Neuronal stem cell (in vitro differentiated cells): ENCODE data around the gene SLC7A14.

ENCODE experiments used
- DNase-seq: peaks from one replicate; pipeline ENCODE4 v3.0.0-alpha.2; 2013; ENCODE audit warnings: low spot score
- H2AFZ ChIP-seq: one replicate; pipeline ENCODE4 v1.6.1; 2013; ENCODE audit warnings: mild to moderate bottlenecking, low read length, inconsistent platforms
- H2AK5ac ChIP-seq: 2 replicates; pipeline ENCODE4 v1.6.1; 2013; ENCODE audit warnings: low read depth, mild to moderate bottlenecking, inconsistent platforms, low read length, moderate library complexity, mixed read lengths
- H2BK120ac ChIP-seq: 2 replicates; pipeline ENCODE4 v1.6.1; 2013; ENCODE audit warnings: low read depth, mild to moderate bottlenecking, inconsistent platforms, low read length, moderate library complexity, mixed read lengths
- H2BK12ac ChIP-seq: one replicate; pipeline ENCODE4 v1.6.1; 2013; ENCODE audit warnings: low read length, inconsistent platforms
- H2BK15ac ChIP-seq: 2 replicates; pipeline ENCODE4 v1.6.1; 2013; ENCODE audit warnings: mild to moderate bottlenecking, low read length, inconsistent platforms, mixed read lengths
- H2BK5ac ChIP-seq: one replicate; pipeline ENCODE4 v1.6.1; 2013; ENCODE audit warnings: inconsistent platforms, mild to moderate bottlenecking, low read length, moderate library complexity
- H3K14ac ChIP-seq: one replicate; pipeline ENCODE4 v1.6.1; 2013; ENCODE audit warnings: low read length, inconsistent platforms
- H3K18ac ChIP-seq: 2 replicates; pipeline ENCODE4 v1.6.1; 2013; ENCODE audit warnings: low read length, inconsistent platforms
- H3K23ac ChIP-seq: 2 replicates; pipeline ENCODE4 v1.6.1; 2013; ENCODE audit warnings: low read depth, mild to moderate bottlenecking, mixed read lengths, low read length, inconsistent platforms; ENCODE audit not compliant: poor library complexity
- H3K27ac ChIP-seq: replicated peaks from 3 replicates; pipeline ENCODE4 v1.5.1; 2013; ENCODE audit warnings: low read length, inconsistent platforms
- H3K27me3 ChIP-seq, 3 experiments: 2 replicates each; pipeline ENCODE4 v1.6.1; 2013; ENCODE audit warnings: low read length in 3 of 3, mild to moderate bottlenecking in 2 of 3, inconsistent platforms in 1 of 3, low read depth in 1 of 3, mixed read lengths in 1 of 3, moderate library complexity in 1 of 3; ENCODE audit not compliant: control insufficient read depth in 3 of 3, insufficient read depth in 3 of 3
- H3K36me3 ChIP-seq, 2 donors: replicated peaks in 1 of 2; 2 replicates each; pipeline ENCODE4 v1.6.1; 2013; ENCODE audit warnings: low read length in 2 of 2; ENCODE audit not compliant: control insufficient read depth in 2 of 2, insufficient read depth in 2 of 2
- H3K4ac ChIP-seq: 2 replicates; pipeline ENCODE4 v1.6.1; 2013; ENCODE audit warnings: inconsistent platforms, mild to moderate bottlenecking, low read length, moderate library complexity
- H3K4me1 ChIP-seq, 2 donors: 1 replicate in 1 of 2; 2 replicates in 1 of 2; pipeline ENCODE4 v1.6.1; 2013; ENCODE audit warnings: low read length in 2 of 2, low read depth in 1 of 2; ENCODE audit not compliant: control insufficient read depth in 2 of 2, insufficient read depth in 1 of 2
- H3K4me2 ChIP-seq: one replicate; pipeline ENCODE4 v1.6.1; 2013; ENCODE audit warnings: mild to moderate bottlenecking, low read length, inconsistent platforms; ENCODE audit not compliant: insufficient read depth, poor library complexity, severe bottlenecking
- H3K4me3 ChIP-seq, 2 donors: 2 replicates each; pipeline ENCODE4 v1.5.1; 2013; ENCODE audit warnings: low read length in 2 of 2, mild to moderate bottlenecking in 2 of 2, inconsistent platforms in 1 of 2, moderate library complexity in 1 of 2
- H3K79me1 ChIP-seq: one replicate; pipeline ENCODE4 v1.6.1; 2013; ENCODE audit warnings: low read depth, mild to moderate bottlenecking, inconsistent platforms, low read length, moderate library complexity
- H3K9ac ChIP-seq: one replicate; pipeline ENCODE4 v1.6.1; 2013; ENCODE audit warnings: mild to moderate bottlenecking, low read depth, low read length, inconsistent platforms; ENCODE audit not compliant: poor library complexity
- H3K9me3 ChIP-seq, 2 donors: replicated peaks in 1 of 2; 2 replicates each; pipeline versions ENCODE3 to v1.6.1; 2013; ENCODE audit warnings: low read length in 2 of 2, mild to moderate bottlenecking in 2 of 2, inconsistent platforms in 1 of 2, low read depth in 1 of 2, mixed read lengths in 1 of 2, moderate library complexity in 1 of 2; ENCODE audit not compliant: control insufficient read depth in 2 of 2, insufficient read depth in 1 of 2
- H4K8ac ChIP-seq: one replicate; pipeline ENCODE4 v1.6.1; 2013; ENCODE audit warnings: low read depth, mild to moderate bottlenecking, inconsistent platforms, low read length, moderate library complexity
- H4K91ac ChIP-seq: one replicate; pipeline ENCODE4 v1.6.1; 2013; ENCODE audit warnings: low read length, low read depth, mild to moderate bottlenecking, inconsistent platforms; ENCODE audit not compliant: poor library complexity
- WGBS, 2 donors: extraction: QIAGEN DNeasy Blood & Tissue Kit; methylation state at CpG; one replicate each; pipeline ENCODE4 v1.1.7; 2013; ENCODE audit warnings: missing lambda C conversion rate in 2 of 2, mixed read lengths in 1 of 2; ENCODE audit not compliant: insufficient read length in 2 of 2, insufficient replicate concordance in 1 of 2; ENCODE audit errors: extremely low coverage in 2 of 2; 5-methylcytosine and 5-hydroxymethylcytosine counted together

The SLC7A14 gene

DNA sequence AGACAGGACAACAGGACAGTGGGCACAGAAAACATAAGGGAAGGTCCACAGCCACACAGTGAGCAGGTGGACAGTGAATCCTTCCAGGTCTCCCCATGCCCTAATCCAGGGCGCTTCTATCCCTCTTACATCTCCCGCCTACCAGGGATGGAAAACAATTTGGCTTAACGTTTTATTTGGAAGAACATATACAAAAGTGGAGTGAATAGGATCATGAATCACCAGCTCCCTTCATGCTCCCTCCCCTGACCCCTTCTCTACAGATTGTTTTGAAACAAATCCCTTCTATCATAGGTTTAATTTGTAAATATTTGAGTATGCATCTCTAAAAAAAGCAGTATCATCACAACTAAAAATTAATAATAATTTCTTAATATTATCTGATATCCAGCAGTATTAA lies 114.7 kb downstream of the SLC7A14 start:
- Histone ChIP-seq H3K4me3 (no peak overlapping the region), H3K79me1 (no peaks in the 10 kb centered on the region), H3K14ac (no peak overlapping the region), H2BK12ac (peak overlapping the region; percentile 16), H3K9ac (no peak overlapping the region), H3K9me3 (no peaks in the 10 kb centered on the region), H3K4ac (no peak overlapping the region), H2BK120ac (no peak overlapping the region), H4K8ac (no peak overlapping the region), H2BK5ac (no peak overlapping the region), H3K4me2 (no peak overlapping the region), H3K23ac (no peak overlapping the region), H2AK5ac (no peak overlapping the region), H2AFZ (peak overlapping the region; percentile 71), H3K27ac (no peak overlapping the region), H3K36me3 (no peaks in the 10 kb centered on the region), H3K27me3 (peaks cover 0 to 10% (median 0%) of the 10 kb centered on the region in 3 experiments), H3K4me1 (peaks cover 0 to 8% of the 10 kb centered on the region in 2 donors), H2BK15ac (no peak overlapping the region), H3K18ac (no peak overlapping the region), H4K91ac (no peak overlapping the region)
- DNase-seq, result no peak
- no CpG with 5 or more reads among the region's 3 CpGs for WGBS, 2 donors

GRCh38 chr3:170470063-170471016 lies 115.5 kb downstream of the SLC7A14 start:
- DNase-seq, result no peak
- H4K91ac ChIP-seq, result no peak overlapping the region
- no peak overlapping the region for H3K4me3 ChIP-seq

DNA sequence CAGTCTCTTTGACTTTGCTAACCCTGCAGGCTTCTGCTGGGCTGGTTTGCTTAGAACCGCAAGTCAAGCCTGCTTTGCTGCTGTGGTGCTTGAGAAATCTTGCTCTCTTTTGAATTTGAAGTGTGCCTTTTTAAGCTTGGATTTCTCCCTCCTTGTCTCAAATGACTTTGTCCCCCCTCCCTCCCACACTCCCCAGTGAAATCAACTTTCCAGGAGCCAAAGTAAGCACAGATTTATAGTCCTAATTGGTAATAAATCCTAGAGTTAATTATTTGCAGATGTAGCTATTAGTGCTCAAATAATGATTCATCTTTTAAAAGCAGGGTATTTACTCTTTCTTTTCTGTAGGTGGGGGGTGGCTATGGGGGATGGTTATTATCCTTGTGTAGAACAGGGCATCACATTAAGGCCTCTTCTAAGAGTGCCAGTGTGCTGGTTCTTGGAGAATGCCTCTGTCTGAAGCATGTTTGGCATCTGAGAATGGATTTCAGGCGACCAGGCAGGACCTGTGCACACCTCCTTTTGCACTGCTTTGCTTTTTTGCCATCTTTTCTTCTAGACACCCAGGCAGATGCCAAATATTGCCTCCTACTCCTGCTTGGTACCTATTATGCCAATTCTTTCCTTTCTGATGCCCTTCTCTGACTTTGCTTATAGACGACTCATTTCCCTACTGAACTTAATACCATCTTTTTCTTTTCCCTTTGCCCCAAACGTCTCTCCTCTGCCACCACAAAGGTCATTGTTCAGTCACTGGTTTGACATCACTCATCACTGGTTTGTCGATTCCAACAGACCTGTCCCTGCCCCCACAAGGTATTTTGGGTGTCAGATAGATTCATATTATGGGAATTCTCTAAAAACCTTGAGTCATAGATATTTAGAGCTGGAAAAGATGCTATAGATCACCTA lies 116.5 kb downstream of the SLC7A14 start:
- Histone ChIP-seq H3K18ac (no peak overlapping the region), H3K4me1 (peaks cover 0 to 8% of the 10 kb centered on the region in 2 donors), H4K8ac (no peak overlapping the region), H3K4me3 (no peak overlapping the region), H3K23ac (no peak overlapping the region), H2AK5ac (no peak overlapping the region), H3K79me1 (no peaks in the 10 kb centered on the region), H2BK12ac (no peak overlapping the region), H2BK5ac (no peak overlapping the region), H2AFZ (no peak overlapping the region), H2BK15ac (no peak overlapping the region), H3K9ac (no peak overlapping the region), H3K4me2 (no peak overlapping the region), H3K4ac (no peak overlapping the region), H3K9me3 (no peaks in the 10 kb centered on the region), H2BK120ac (no peak overlapping the region), H4K91ac (no peak overlapping the region), H3K27me3 (peaks cover 0 to 3% (median 0%) of the 10 kb centered on the region in 3 experiments), H3K27ac (no peak overlapping the region), H3K36me3 (no peaks in the 10 kb centered on the region), H3K14ac (no peak overlapping the region)
- no CpG with 5 or more reads among the region's 5 CpGs for WGBS, 2 donors
- no peak for DNase-seq

More at GRCh38 chr3:170470063-170471016, 115.5 kb downstream of the SLC7A14 start:
- H3K4me2 ChIP-seq, result no peak overlapping the region
- H4K8ac ChIP-seq, result no peak overlapping the region
- H3K23ac ChIP-seq, result no peak overlapping the region
- no peak overlapping the region for H3K14ac ChIP-seq
- no peak overlapping the region for H2BK5ac ChIP-seq
- no peak overlapping the region for H3K27ac ChIP-seq
- no peak overlapping the region for H2BK15ac ChIP-seq
- H3K9ac ChIP-seq, result no peak overlapping the region
- peaks cover 0 to 10% (median 0%) of the 10 kb centered on the region in 3 experiments for H3K27me3 ChIP-seq
- no peaks in the 10 kb centered on the region for H3K79me1 ChIP-seq
- H3K9me3 ChIP-seq, result no peaks in the 10 kb centered on the region
- H2AFZ ChIP-seq, result peak overlapping the region; percentile 71
- H3K4ac ChIP-seq, result no peak overlapping the region
- H2AK5ac ChIP-seq, result no peak overlapping the region
- no peak overlapping the region for H3K18ac ChIP-seq
- peaks cover 0 to 8% of the 10 kb centered on the region in 2 donors for H3K4me1 ChIP-seq
- WGBS, 2 donors, result no CpG with 5 or more reads among the region's 9 CpGs
- H3K36me3 ChIP-seq, result no peaks in the 10 kb centered on the region
- H2BK12ac ChIP-seq, result no peak overlapping the region
- H2BK120ac ChIP-seq, result no peak overlapping the region
